GM12878 (cell line): ENCODE results near the gene PKD1. TPM values are rescaled to one million over a fixed set of nuclear protein-coding genes. Genes with fewer than 3 reads are reported as not detected.

Experiments used
- ATAC-seq: fragments of 200-7000 bp; cut with Tn5 transposase; 3 replicates; pipeline ENCODE4 v1.9.1; 2020; ENCODE audit warnings: mild to moderate bottlenecking, moderate library complexity
- BruUV-seq: library from RNA; stranded (reverse); fragments of 400-500 nt; replicated peaks from 2 replicates; lab custom pipeline; 2021; lab: Mats Ljungman, UMichigan
- CTCF ChIA-PET: fragments of 300-600 bp; sonication (Branson Sonifier 250); formaldehyde crosslinking; extraction: SDS; loops from one replicate; lab custom pipeline; 2021; ENCODE audit warnings: inconsistent platforms; lab: Yijun Ruan, JAX
- POLR2A ChIA-PET: fragments of 350-600 bp; formaldehyde crosslinking; extraction: SDS; loops from one replicate; lab custom pipeline; 2021; ENCODE audit warnings: inconsistent platforms; lab: Charles Lee
- RAD21 ChIA-PET: fragments of 300-600 bp; sonication (Branson Sonifier 250); formaldehyde crosslinking; loops from one replicate; lab custom pipeline; 2023; ENCODE audit warnings: antibody characterized with exemption; ENCODE audit not compliant: unreplicated experiment; lab: Charles Lee
- SMC1A ChIA-PET: fragments of 300-600 bp; sonication (Branson Sonifier 250); formaldehyde crosslinking; loops from one replicate; lab custom pipeline; 2023; ENCODE audit not compliant: unreplicated experiment, uncharacterized antibody; lab: Charles Lee
- DNase-seq: peaks from one replicate; pipeline ENCODE4 v3.0.0-alpha.2; 2011; ENCODE audit warnings: low read depth, low spot score
- FAIRE-seq: peaks from 3 replicates; lab custom pipeline; 2011; peaks lifted over from hg19 to GRCh38; lab: Jason Lieb, UNC
- H2AFZ ChIP-seq: 2 replicates; pipeline ENCODE4 v1.6.0; 2011; ENCODE audit warnings: low read depth, low read length, control low read depth; ENCODE audit not compliant: control insufficient read depth
- H3K27ac ChIP-seq: 2 replicates; pipeline ENCODE4 v1.5.1; 2011; ENCODE audit warnings: control low read depth; ENCODE audit not compliant: control insufficient read depth, insufficient read depth
- H3K27me3 ChIP-seq, 2 experiments: replicated peaks in 1 of 2; 2 replicates each; pipeline versions ENCODE4 v1.6.0 to v1.6.1; 2011; ENCODE audit warnings: low read length in 1 of 2; ENCODE audit not compliant: control insufficient read depth in 2 of 2, insufficient read depth in 2 of 2
- H3K36me3 ChIP-seq, 2 experiments: 2 replicates each; pipeline ENCODE4 v1.5.1; 2011; ENCODE audit warnings: low read length in 1 of 2; ENCODE audit not compliant: control insufficient read depth in 2 of 2, insufficient read depth in 2 of 2
- H3K4me1 ChIP-seq: 2 replicates; pipeline ENCODE4 v1.6.1; 2011; ENCODE audit warnings: mild to moderate bottlenecking, low read length, moderate library complexity, mixed read lengths; ENCODE audit not compliant: control insufficient read depth, insufficient read depth
- H3K4me2 ChIP-seq: 2 replicates; pipeline ENCODE4 v1.6.0; 2011; ENCODE audit warnings: control low read depth; ENCODE audit not compliant: control insufficient read depth, insufficient read depth
- H3K4me3 ChIP-seq: fragments of 200-600 bp; sonication (generic); 2 replicates; pipeline ENCODE4 v1.5.1; 2016
- H3K79me2 ChIP-seq: 2 replicates; pipeline ENCODE4 v1.6.0; 2011; ENCODE audit warnings: low read length; ENCODE audit not compliant: control insufficient read depth, insufficient read depth
- H3K9ac ChIP-seq: 2 replicates; pipeline ENCODE4 v1.8.0; 2011; ENCODE audit warnings: low read length, control low read depth, mixed read lengths; ENCODE audit not compliant: control insufficient read depth, insufficient read depth
- H3K9me3 ChIP-seq: replicated peaks from 3 replicates; pipeline ENCODE4 v1.5.1; 2011; ENCODE audit warnings: mild to moderate bottlenecking, low read length; ENCODE audit not compliant: control insufficient read depth, insufficient read depth
- H4K20me1 ChIP-seq: 2 replicates; pipeline ENCODE4 v1.6.0; 2011; ENCODE audit not compliant: control insufficient read depth, insufficient read depth
- BCL11A ChIP-seq: IDR thresholded peaks from 2 replicates; pipeline ENCODE4 v1.6.1; 2011; ENCODE audit warnings: low read depth, low read length
- CEBPB ChIP-seq, 2 experiments: fragments of 150-350 bp in 1 of 2; IDR thresholded peaks; 2 replicates each; pipeline ENCODE4 v1.6.1; 2012 to 2014; ENCODE audit warnings: low read depth in 2 of 2, low read length in 2 of 2, borderline replicate concordance in 1 of 2, inconsistent platforms in 1 of 2
- ETV6 ChIP-seq, 2 experiments: fragments of 450-650 bp in 1 of 2; IDR thresholded peaks in 1 of 2; conservative IDR thresholded peaks in 1 of 2; 2 replicates each; pipeline ENCODE4 v1.6.1; 2014; ENCODE audit warnings: antibody characterized with exemption in 1 of 2, borderline replicate concordance in 1 of 2, low read depth in 1 of 2, mild to moderate bottlenecking in 1 of 2, moderate library complexity in 1 of 2
- EZH2 ChIP-seq: IDR thresholded peaks from 2 replicates; pipeline ENCODE4 v1.6.1; 2012; ENCODE audit warnings: low read depth, mild to moderate bottlenecking, control low read depth, inconsistent platforms, low read length, borderline replicate concordance; ENCODE audit not compliant: control insufficient read depth
- IKZF1 ChIP-seq: fragments of 450-650 bp; conservative IDR thresholded peaks from 2 replicates; pipeline ENCODE4 v1.6.1; 2017; ENCODE audit warnings: antibody characterized with exemption, mild to moderate bottlenecking
- JUND ChIP-seq: IDR thresholded peaks from 2 replicates; pipeline ENCODE4 v1.6.1; 2012; ENCODE audit warnings: low read depth, mild to moderate bottlenecking, low read length, improper control_type of control experiment, moderate library complexity
- NBN ChIP-seq: fragments of 450-650 bp; IDR thresholded peaks from 2 replicates; pipeline ENCODE4 v1.6.1; 2016
- NR2C1 ChIP-seq: fragments of 450-650 bp; IDR thresholded peaks from 2 replicates; pipeline ENCODE4 v1.6.1; 2017; ENCODE audit warnings: antibody characterized with exemption, mild to moderate bottlenecking, moderate library complexity
- PAX8 ChIP-seq: fragments of 450-650 bp; IDR thresholded peaks from 2 replicates; pipeline ENCODE4 v1.6.1; 2017; ENCODE audit warnings: mild to moderate bottlenecking, moderate library complexity
- POU2F2 ChIP-seq: IDR thresholded peaks from 3 replicates; pipeline ENCODE4 v1.6.1; 2011; ENCODE audit warnings: low read depth, mild to moderate bottlenecking, low read length, borderline replicate concordance
- SPI1 ChIP-seq: IDR thresholded peaks from 2 replicates; pipeline ENCODE4 v1.6.1; 2011; ENCODE audit warnings: low read depth, mild to moderate bottlenecking, low read length, moderate library complexity, borderline replicate concordance; ENCODE audit not compliant: insufficient read depth
- SREBF2 ChIP-seq: IDR thresholded peaks from 2 replicates; pipeline ENCODE4 v1.6.1; 2012; ENCODE audit warnings: mild to moderate bottlenecking, low read length
- WGBS: methylation state at CpG from one replicate; pipeline ENCODE4 v1.1.6; 2016; ENCODE audit warnings: low lambda C conversion rate; ENCODE audit not compliant: insufficient replicate concordance, insufficient coverage; ENCODE audit errors: missing lambda C conversion rate; 5-methylcytosine and 5-hydroxymethylcytosine counted together
- in situ Hi-C: fragments of 300-500 bp; cut with MboI; formaldehyde crosslinking; loops from 9 replicates; pipeline ENCODE4 v1.14.3; 2018; ENCODE audit warnings: mixed read lengths
- intact Hi-C: fragments of 100-400 bp; cut with micrococcal nuclease; formaldehyde crosslinking; loops from one replicate; pipeline ENCODE4 v1.14.2; 2022; ENCODE audit not compliant: unreplicated experiment
- polyA plus RNA-seq, 11 experiments: library from polyadenylated mRNA; depleted of rRNA in 4 of 11; unstranded in 6 of 11; stranded (reverse) in 5 of 11; fragments of >200 nt; fragmentation: Nextera tagmentation in 4 of 11; fragmentation: Illumina TruSeq in 1 of 11; extraction: Ambion mirVana in 4 of 11; extraction: Trizol in 1 of 11; gene quantifications; 1 replicate in 1 of 11; 2 replicates in 10 of 11; pipeline versions ENCODE4 v1.2.1 to v1.2.3, GENCODE V29; 2011 to 2016; ENCODE audit warnings: inconsistent platforms in 2 of 11, missing spikeins in 2 of 11, low read depth in 1 of 11
- total RNA-seq, 4 experiments: library from RNA; depleted of rRNA in 3 of 4; stranded (reverse); fragments of >200 nt in 3 of 4; fragmentation: Illumina TruSeq in 1 of 4; extraction: Trizol in 1 of 4; gene quantifications; 2 replicates each; pipeline versions ENCODE4 v1.2.1 to v1.2.3, GENCODE V29; 2013 to 2021
- TF ChIP-seq, protein P1 (sequence below): fragments of 450-650 bp; IDR thresholded peaks from 2 replicates; pipeline ENCODE4 v1.6.1; 2014; ENCODE audit warnings: mild to moderate bottlenecking
- TF ChIP-seq, protein P2 (sequence below): fragments of 450-650 bp; conservative IDR thresholded peaks from 2 replicates; pipeline ENCODE4 v1.6.1; 2017; ENCODE audit warnings: mild to moderate bottlenecking, moderate library complexity
- TF ChIP-seq, protein P3 (sequence below): fragments of 450-650 bp; formaldehyde crosslinking; IDR thresholded peaks from 2 replicates; pipeline ENCODE4 v1.4.0; 2020; ENCODE audit warnings: mild to moderate bottlenecking, moderate library complexity
- TF ChIP-seq, protein P4 (sequence below): fragments of 450-650 bp; IDR thresholded peaks from 2 replicates; pipeline ENCODE4 v1.6.1; 2017; ENCODE audit warnings: borderline replicate concordance

PKD1 gene
- total and polyA plus RNA-seq, 10 of the 15 experiments (the other 5 are each of a cell fraction or from before 2014, with no cell fraction given) = 0.11 to 62.0 (median 6.1) TPM

DNA sequence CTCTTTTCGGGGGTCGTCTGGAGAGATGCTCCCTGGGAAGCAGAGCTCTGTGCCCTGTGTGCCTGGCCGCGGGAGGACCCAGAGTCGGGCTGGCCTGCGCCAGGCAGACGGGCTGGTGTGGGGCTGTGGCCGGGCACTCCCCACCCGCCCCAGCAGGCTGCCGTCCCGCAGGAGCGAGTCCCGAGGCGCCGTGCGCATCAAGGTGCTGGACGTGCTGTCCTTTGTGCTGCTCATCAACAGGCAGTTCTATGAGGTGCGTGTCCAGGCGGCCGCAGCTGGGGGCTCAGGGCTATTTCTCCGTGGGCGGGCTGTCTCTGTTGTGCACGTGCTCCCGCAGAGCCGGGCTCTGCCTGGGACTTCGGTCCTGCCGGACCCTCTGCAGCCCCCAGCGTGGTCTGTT lies 72.9 kb downstream of the PKD1 start (continued):
- TF ChIP-seq, protein P1, sequence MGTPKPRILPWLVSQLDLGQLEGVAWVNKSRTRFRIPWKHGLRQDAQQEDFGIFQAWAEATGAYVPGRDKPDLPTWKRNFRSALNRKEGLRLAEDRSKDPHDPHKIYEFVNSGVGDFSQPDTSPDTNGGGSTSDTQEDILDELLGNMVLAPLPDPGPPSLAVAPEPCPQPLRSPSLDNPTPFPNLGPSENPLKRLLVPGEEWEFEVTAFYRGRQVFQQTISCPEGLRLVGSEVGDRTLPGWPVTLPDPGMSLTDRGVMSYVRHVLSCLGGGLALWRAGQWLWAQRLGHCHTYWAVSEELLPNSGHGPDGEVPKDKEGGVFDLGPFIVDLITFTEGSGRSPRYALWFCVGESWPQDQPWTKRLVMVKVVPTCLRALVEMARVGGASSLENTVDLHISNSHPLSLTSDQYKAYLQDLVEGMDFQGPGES = no peak

DNA sequence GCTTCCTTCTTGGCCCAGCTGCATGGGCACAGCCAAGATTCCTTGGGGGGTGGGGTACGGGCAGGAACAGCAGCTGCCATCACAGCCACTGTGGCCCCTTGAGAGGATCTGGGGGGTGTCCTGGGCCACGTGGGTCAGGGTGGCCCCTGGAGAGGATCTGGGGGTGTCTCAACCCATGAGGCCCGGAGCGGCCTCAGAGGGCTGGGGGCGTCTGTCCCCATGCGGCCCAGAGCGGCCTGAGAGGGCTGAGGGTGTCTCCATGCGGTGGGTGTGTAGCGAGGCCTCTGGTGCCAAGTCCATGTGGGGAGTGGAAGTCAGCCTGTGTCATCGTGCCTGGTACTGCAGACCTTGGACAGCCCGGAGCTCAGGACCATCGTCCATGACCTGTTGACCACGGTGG lies 74.2 kb downstream of the PKD1 start:
- FAIRE-seq (no peak), ATAC-seq (no peak), DNase-seq (no peak)
- no TSS peak for BruUV-seq
- no peaks in the 10 kb centered on the region for H3K9me3 ChIP-seq
- ChIA-PET RAD21 (no interaction called here), POLR2A (no interaction called here), CTCF (no interaction called here), SMC1A (no interaction called here)
- no peak overlapping the region for H3K9ac ChIP-seq
- WGBS = 96% methylated on average over 12 of the region's 13 CpGs
- no peak overlapping the region for H3K4me3 ChIP-seq
- H3K4me1 ChIP-seq = no peaks in the 10 kb centered on the region
- H3K79me2 ChIP-seq = no peaks in the 10 kb centered on the region
- H4K20me1 ChIP-seq = no peaks in the 10 kb centered on the region
- H3K27ac ChIP-seq = no peak overlapping the region
- no peaks in the 10 kb centered on the region for H3K27me3 ChIP-seq
- H3K4me2 ChIP-seq = no peak overlapping the region
- in situ Hi-C loops (no loop called here), intact Hi-C loops (no loop called here)
- no peak overlapping the region for H2AFZ ChIP-seq
- peaks cover 0 to 4% of the 10 kb centered on the region in 2 experiments; a peak in 3 of 4 replicates for H3K36me3 ChIP-seq
- TF ChIP-seq, protein P2, sequence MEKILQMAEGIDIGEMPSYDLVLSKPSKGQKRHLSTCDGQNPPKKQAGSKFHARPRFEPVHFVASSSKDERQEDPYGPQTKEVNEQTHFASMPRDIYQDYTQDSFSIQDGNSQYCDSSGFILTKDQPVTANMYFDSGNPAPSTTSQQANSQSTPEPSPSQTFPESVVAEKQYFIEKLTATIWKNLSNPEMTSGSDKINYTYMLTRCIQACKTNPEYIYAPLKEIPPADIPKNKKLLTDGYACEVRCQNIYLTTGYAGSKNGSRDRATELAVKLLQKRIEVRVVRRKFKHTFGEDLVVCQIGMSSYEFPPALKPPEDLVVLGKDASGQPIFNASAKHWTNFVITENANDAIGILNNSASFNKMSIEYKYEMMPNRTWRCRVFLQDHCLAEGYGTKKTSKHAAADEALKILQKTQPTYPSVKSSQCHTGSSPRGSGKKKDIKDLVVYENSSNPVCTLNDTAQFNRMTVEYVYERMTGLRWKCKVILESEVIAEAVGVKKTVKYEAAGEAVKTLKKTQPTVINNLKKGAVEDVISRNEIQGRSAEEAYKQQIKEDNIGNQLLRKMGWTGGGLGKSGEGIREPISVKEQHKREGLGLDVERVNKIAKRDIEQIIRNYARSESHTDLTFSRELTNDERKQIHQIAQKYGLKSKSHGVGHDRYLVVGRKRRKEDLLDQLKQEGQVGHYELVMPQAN = no peak
- no peak for TF ChIP-seq PAX8
- TF ChIP-seq NR2C1 = no peak
- TF ChIP-seq, protein P3, sequence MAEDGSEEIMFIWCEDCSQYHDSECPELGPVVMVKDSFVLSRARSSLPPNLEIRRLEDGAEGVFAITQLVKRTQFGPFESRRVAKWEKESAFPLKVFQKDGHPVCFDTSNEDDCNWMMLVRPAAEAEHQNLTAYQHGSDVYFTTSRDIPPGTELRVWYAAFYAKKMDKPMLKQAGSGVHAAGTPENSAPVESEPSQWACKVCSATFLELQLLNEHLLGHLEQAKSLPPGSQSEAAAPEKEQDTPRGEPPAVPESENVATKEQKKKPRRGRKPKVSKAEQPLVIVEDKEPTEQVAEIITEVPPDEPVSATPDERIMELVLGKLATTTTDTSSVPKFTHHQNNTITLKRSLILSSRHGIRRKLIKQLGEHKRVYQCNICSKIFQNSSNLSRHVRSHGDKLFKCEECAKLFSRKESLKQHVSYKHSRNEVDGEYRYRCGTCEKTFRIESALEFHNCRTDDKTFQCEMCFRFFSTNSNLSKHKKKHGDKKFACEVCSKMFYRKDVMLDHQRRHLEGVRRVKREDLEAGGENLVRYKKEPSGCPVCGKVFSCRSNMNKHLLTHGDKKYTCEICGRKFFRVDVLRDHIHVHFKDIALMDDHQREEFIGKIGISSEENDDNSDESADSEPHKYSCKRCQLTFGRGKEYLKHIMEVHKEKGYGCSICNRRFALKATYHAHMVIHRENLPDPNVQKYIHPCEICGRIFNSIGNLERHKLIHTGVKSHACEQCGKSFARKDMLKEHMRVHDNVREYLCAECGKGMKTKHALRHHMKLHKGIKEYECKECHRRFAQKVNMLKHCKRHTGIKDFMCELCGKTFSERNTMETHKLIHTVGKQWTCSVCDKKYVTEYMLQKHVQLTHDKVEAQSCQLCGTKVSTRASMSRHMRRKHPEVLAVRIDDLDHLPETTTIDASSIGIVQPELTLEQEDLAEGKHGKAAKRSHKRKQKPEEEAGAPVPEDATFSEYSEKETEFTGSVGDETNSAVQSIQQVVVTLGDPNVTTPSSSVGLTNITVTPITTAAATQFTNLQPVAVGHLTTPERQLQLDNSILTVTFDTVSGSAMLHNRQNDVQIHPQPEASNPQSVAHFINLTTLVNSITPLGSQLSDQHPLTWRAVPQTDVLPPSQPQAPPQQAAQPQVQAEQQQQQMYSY = no peak
- no peak for TF ChIP-seq SPI1
- no peak for TF ChIP-seq EZH2
- no peak for TF ChIP-seq POU2F2
- no peak for TF ChIP-seq SREBF2
- TF ChIP-seq NBN = no peak
- TF ChIP-seq IKZF1 = no peak
- TF ChIP-seq, protein P4, sequence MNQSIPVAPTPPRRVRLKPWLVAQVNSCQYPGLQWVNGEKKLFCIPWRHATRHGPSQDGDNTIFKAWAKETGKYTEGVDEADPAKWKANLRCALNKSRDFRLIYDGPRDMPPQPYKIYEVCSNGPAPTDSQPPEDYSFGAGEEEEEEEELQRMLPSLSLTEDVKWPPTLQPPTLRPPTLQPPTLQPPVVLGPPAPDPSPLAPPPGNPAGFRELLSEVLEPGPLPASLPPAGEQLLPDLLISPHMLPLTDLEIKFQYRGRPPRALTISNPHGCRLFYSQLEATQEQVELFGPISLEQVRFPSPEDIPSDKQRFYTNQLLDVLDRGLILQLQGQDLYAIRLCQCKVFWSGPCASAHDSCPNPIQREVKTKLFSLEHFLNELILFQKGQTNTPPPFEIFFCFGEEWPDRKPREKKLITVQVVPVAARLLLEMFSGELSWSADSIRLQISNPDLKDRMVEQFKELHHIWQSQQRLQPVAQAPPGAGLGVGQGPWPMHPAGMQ = no peak
- no peak for TF ChIP-seq CEBPB (IDR thresholded peaks at IDR 0.05; ENCODE audit: borderline replicate concordance in 1 of 2, low read depth in 2 of 2, low read length in 2 of 2)
- no peak for TF ChIP-seq BCL11A
- TF ChIP-seq ETV6 (conservative IDR thresholded peaks at IDR 0.05 in 1 of 2, IDR thresholded peaks at IDR 0.05 in 1 of 2; ENCODE audit: borderline replicate concordance in 1 of 2, low read depth in 1 of 2) = no peak
- no peak for TF ChIP-seq JUND
